PC-9 (cell line): ENCODE results near the gene ACBD4. TPM values are rescaled to one million over a fixed set of nuclear protein-coding genes. Genes with fewer than 3 reads are reported as not detected.
"Not testable (repeated sequence)": the region's sequence is repeated elsewhere in the genome, so short reads cannot be mapped to it uniquely, and the experiment has no call there.

Source experiments
- BruUV-seq: library from RNA; stranded (reverse); fragments of 400-500 nt; replicated peaks from 2 replicates; lab custom pipeline; 2021; lab: Mats Ljungman, UMichigan
- CTCF ChIA-PET: fragments of 300-600 bp; sonication (Branson Sonifier 250); formaldehyde crosslinking; loops from one replicate; lab custom pipeline; 2022; ENCODE audit warnings: antibody characterized with exemption; lab: Charles Lee
- POLR2A ChIA-PET: fragments of 300-600 bp; sonication (Branson Sonifier 250); formaldehyde crosslinking; loops from one replicate; lab custom pipeline; 2022; ENCODE audit warnings: antibody characterized with exemption; ENCODE audit not compliant: unreplicated experiment; lab: Charles Lee
- DNase-seq, 2 experiments: peaks; one replicate each; pipeline versions ENCODE4 v3.0.0 to v3.0.0-alpha.2; 2015 to 2022; ENCODE audit warnings: mixed read lengths in 1 of 2
- H2AFZ ChIP-seq: fragments of 200-600 bp; sonication (generic); 2 replicates; pipeline ENCODE4 v1.8.1; 2017; ENCODE audit warnings: antibody characterized with exemption
- H3F3A ChIP-seq: fragments of 200-600 bp; sonication (generic); 2 replicates; pipeline ENCODE4 v1.8.1; 2017; ENCODE audit warnings: antibody characterized with exemption, mild to moderate bottlenecking, low read depth; ENCODE audit not compliant: insufficient read depth
- H3K27ac ChIP-seq: fragments of 200-600 bp; sonication (generic); 2 replicates; pipeline ENCODE4 v1.6.1; 2016; ENCODE audit warnings: mixed run types
- H3K27me3 ChIP-seq: fragments of 200-600 bp; sonication (generic); 2 replicates; pipeline ENCODE4 v1.6.1; 2016; ENCODE audit warnings: low read depth, mixed run types; ENCODE audit not compliant: insufficient read depth
- H3K36me3 ChIP-seq: fragments of 200-600 bp; sonication (generic); 2 replicates; pipeline ENCODE4 v1.6.1; 2016; ENCODE audit warnings: low read depth, mixed run types
- H3K4me1 ChIP-seq: fragments of 200-600 bp; sonication (generic); replicated peaks from 2 replicates; pipeline ENCODE4 v1.6.1; 2016; ENCODE audit warnings: mixed run types; ENCODE audit not compliant: insufficient read depth
- H3K4me2 ChIP-seq: fragments of 200-600 bp; sonication (generic); 2 replicates; pipeline ENCODE4 v1.6.1; 2017; ENCODE audit warnings: mixed run types
- H3K4me3 ChIP-seq: fragments of 200-600 bp; sonication (generic); 2 replicates; pipeline ENCODE4 v1.6.1; 2016; ENCODE audit warnings: mixed run types
- H3K79me2 ChIP-seq: fragments of 200-600 bp; sonication (generic); 2 replicates; pipeline ENCODE4 v1.6.1; 2017; ENCODE audit warnings: low read depth, mixed run types
- H3K9me2 ChIP-seq: fragments of 200-600 bp; sonication (generic); 2 replicates; pipeline ENCODE4 v1.8.1; 2017; ENCODE audit warnings: mild to moderate bottlenecking; ENCODE audit not compliant: insufficient read depth
- H3K9me3 ChIP-seq: fragments of 200-600 bp; sonication (generic); 2 replicates; pipeline ENCODE4 v1.8.1; 2016; ENCODE audit warnings: low read depth; ENCODE audit not compliant: insufficient read depth
- H4K20me1 ChIP-seq: fragments of 200-600 bp; sonication (generic); 2 replicates; pipeline ENCODE4 v1.8.1; 2017; ENCODE audit not compliant: insufficient read depth
- EZH2 ChIP-seq: fragments of 200-600 bp; sonication (generic); IDR thresholded peaks from 2 replicates; pipeline ENCODE4 v1.8.0; 2017; ENCODE audit warnings: antibody characterized with exemption, low read depth
- intact Hi-C: fragments of 100-400 bp; cut with micrococcal nuclease; formaldehyde crosslinking; loops from one replicate; pipeline ENCODE4 v1.10.0; 2022; ENCODE audit not compliant: unreplicated experiment
- total RNA-seq: library from RNA; stranded (reverse); gene quantifications from 2 replicates; pipeline ENCODE4 v1.2.3, GENCODE V29; 2021
- TF ChIP-seq, protein P1 (sequence below): fragments of 200-600 bp; sonication (generic); conservative IDR thresholded peaks from 2 replicates; pipeline ENCODE4 v1.6.1; 2017; ENCODE audit warnings: mixed run types, antibody characterized with exemption, mild to moderate bottlenecking, moderate library complexity

The ACBD4 gene
- total RNA-seq, 1 experiment from 2014 or later: 14.6 TPM

DNA sequence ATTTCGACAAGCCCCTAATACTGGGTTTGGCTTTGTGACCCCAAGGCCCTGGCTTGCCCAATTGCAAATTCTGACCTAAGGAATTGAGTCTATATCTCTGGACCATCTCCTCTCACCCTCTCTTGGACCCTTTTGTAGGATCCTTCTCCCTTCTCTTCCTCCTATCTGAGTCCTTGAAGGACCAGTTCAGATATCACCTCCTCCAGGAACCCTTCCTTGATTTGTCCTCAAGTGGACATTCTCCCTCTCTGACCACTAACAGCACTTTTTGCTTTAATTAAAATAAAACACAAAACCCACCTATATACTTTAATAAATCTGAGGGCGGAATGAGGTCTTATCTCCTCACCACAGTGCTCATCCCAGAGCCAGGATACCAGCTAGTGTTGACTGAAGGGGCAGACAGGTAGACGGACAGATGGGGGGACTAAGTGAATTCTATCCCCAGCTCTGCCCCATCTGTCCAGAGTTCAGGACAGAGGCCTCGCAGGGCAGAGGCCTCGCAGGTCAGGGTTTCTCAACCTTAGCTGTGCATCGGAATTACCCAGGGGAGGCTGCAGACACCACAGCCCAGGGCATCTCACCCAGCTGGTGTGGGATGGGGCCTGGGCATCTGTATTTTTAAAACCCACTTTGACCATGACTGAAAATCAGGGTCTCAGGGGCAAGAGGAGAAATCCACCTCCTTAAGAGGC, 12.3 kb upstream of the ACBD4 start:
- Histone ChIP-seq H3K4me3 (no peak overlapping the region), H3K79me2 (peaks cover 22% of the 10 kb centered on the region), H3K27me3 (no peaks in the 10 kb centered on the region), H3K4me2 (peak overlapping the region; percentile 56), H4K20me1 (no peaks in the 10 kb centered on the region), H3K9me2 (no peaks in the 10 kb centered on the region), H3K36me3 (no peaks in the 10 kb centered on the region), H3F3A (peaks cover 29% of the 10 kb centered on the region), H2AFZ (no peak overlapping the region), H3K9me3 (no peaks in the 10 kb centered on the region), H3K27ac (peak overlapping the region; percentile 32), H3K4me1 (peaks cover 53% of the 10 kb centered on the region)
- TSS peak; percentile 86 for BruUV-seq
- TF ChIP-seq, protein P1, sequence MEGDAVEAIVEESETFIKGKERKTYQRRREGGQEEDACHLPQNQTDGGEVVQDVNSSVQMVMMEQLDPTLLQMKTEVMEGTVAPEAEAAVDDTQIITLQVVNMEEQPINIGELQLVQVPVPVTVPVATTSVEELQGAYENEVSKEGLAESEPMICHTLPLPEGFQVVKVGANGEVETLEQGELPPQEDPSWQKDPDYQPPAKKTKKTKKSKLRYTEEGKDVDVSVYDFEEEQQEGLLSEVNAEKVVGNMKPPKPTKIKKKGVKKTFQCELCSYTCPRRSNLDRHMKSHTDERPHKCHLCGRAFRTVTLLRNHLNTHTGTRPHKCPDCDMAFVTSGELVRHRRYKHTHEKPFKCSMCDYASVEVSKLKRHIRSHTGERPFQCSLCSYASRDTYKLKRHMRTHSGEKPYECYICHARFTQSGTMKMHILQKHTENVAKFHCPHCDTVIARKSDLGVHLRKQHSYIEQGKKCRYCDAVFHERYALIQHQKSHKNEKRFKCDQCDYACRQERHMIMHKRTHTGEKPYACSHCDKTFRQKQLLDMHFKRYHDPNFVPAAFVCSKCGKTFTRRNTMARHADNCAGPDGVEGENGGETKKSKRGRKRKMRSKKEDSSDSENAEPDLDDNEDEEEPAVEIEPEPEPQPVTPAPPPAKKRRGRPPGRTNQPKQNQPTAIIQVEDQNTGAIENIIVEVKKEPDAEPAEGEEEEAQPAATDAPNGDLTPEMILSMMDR: no peak
- no peak for TF ChIP-seq EZH2
- DNase-seq: no peak
- ChIA-PET POLR2A (no interaction called here), CTCF (interaction anchor here (0.5 to 0.6 kb wide), 2 partner anchors 76 to 83 kb away, joined by 3 to 4 read pairs; no protein-coding TSS in a partner anchor)
- intact Hi-C loops: no loop called here

DNA sequence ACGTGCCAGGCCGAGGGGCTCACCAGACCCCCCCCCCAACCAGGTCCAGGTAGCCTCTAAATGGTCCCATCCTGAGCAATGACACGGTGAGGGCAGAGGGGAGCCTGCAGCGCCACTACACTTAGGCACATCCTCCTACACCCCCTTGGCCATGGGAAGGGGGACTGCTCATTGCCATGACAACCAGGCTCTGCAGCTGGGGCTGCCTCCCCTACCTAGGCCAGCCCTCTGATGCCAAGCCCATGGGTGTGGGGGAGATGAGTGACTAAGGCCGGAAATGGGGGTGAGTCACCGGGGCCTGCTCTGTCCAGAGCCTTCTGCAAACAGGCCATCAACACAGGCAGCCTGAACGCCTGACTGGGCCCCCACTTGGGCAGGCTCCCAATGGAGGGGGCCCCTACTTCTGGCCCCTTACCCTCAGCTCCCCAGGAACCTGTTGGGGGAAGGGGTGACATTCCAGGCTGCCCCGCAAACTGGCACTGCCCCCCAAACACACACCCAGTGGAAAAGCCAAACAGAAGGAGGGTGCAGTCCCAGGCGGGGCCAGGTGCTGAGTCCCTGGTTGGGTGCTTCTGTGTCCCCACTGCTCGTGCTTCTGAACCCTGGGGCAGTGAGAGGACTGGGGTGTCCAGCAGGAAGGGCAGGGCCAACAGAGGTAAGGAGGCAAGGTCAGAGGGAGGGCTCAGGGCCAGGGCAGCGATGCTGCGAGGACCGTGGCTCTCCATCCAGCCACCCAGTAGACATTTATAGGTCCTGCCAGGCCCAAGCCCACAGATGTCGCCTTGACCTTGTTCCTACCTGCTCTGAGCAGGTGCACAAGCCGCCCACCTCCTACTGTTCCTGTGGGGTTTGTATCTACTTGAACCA, 11.3 kb upstream of the ACBD4 start:
- Histone ChIP-seq H3K4me2 (peak overlapping the region; percentile 56), H2AFZ (no peak overlapping the region), H3K4me1 (peaks cover 63% of the 10 kb centered on the region), H3K27me3 (no peaks in the 10 kb centered on the region), H3K79me2 (peaks cover 30% of the 10 kb centered on the region), H3K27ac (peak overlapping the region; percentile 65), H4K20me1 (no peaks in the 10 kb centered on the region), H3F3A (peaks cover 36% of the 10 kb centered on the region), H3K9me2 (no peaks in the 10 kb centered on the region), H3K4me3 (no peak overlapping the region), H3K36me3 (no peaks in the 10 kb centered on the region), H3K9me3 (no peaks in the 10 kb centered on the region)
- TF ChIP-seq, protein P1: no peak
- no peak for TF ChIP-seq EZH2
- POLR2A ChIA-PET: interaction anchor here (0.5 kb wide), 1 partner anchor 323 kb away, joined by 3 read pairs; no protein-coding TSS in a partner anchor
- intact Hi-C loops: loop anchor here (1.0 to 2.0 kb wide), 2 partner anchors 22 to 31 kb away; no protein-coding TSS in a partner anchor
- CTCF ChIA-PET: interaction anchor here (0.6 kb wide), 1 partner anchor 77 kb away, joined by 3 read pairs; no protein-coding TSS in a partner anchor
- DNase-seq: peak; percentile 77 to 85
- BruUV-seq: TSS peak; percentile 50

DNA sequence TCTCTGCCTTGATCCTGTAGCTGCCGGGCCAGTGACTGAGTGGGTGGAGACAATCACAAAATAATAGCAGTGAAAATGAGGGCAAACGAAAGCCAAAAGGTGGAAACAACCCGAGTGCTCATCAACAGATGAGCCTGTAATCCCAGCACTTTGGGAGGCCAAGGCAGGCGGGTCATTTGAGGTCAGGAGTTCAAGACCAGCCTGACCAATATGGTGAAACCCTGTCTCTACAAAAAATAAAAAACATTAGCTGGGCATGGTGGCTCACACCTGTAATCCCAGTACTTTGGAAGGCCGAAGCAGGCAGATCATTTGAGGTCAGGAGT, 10.7 kb upstream of the ACBD4 start:
- H4K20me1 ChIP-seq, BruUV-seq, H2AFZ ChIP-seq, H3K9me3 ChIP-seq, CTCF ChIA-PET, H3K27me3 ChIP-seq, H3K4me3 ChIP-seq, H3K36me3 ChIP-seq, POLR2A ChIA-PET, DNase-seq, H3K9me2 ChIP-seq: not testable (repeated sequence)
- H3K4me1 ChIP-seq: peaks cover 69% of the 10 kb centered on the region
- peaks cover 42% of the 10 kb centered on the region for H3F3A ChIP-seq
- H3K4me2 ChIP-seq: peak overlapping the region; percentile 56
- peaks cover 32% of the 10 kb centered on the region for H3K79me2 ChIP-seq
- intact Hi-C loops: loop anchor here (1.0 to 2.0 kb wide), 2 partner anchors 22 to 32 kb away; no protein-coding TSS in a partner anchor
- H3K27ac ChIP-seq: peak overlapping the region; percentile 65
